Suprapubic skin (tissue), 4 donors: Measurements from ENCODE around the gene ALLC. TPM values are rescaled to one million over a fixed set of nuclear protein-coding genes. Genes with fewer than 3 reads are reported as not detected.

Source experiments
- DNase-seq, 2 donors: peaks; one replicate each; pipeline ENCODE4 v3.0.0-alpha.2; 2019; ENCODE audit warnings: low spot score in 2 of 2
- H3K27ac ChIP-seq: fragments of 200-600 bp; sonication (generic); one replicate; pipeline ENCODE4 v1.5.1; 2019
- H3K27me3 ChIP-seq: fragments of 200-600 bp; sonication (generic); one replicate; pipeline ENCODE4 v1.5.1; 2019
- H3K36me3 ChIP-seq: fragments of 200-600 bp; sonication (generic); one replicate; pipeline ENCODE4 v1.5.1; 2019
- H3K4me1 ChIP-seq: fragments of 200-600 bp; sonication (generic); one replicate; pipeline ENCODE4 v1.5.1; 2019
- H3K4me3 ChIP-seq: fragments of 200-600 bp; sonication (generic); one replicate; pipeline ENCODE4 v1.5.1; 2019; ENCODE audit warnings: mild to moderate bottlenecking
- H3K9me3 ChIP-seq: fragments of 200-600 bp; sonication (generic); one replicate; pipeline ENCODE4 v1.5.1; 2019
- CTCF ChIP-seq, 2 donors: fragments of 200-600 bp in 1 of 2; fragments of 450-650 bp in 1 of 2; sonication (generic) in 1 of 2; IDR thresholded peaks; one replicate each; pipeline ENCODE4 v1.5.1; 2016 to 2019; ENCODE audit warnings: antibody characterized with exemption in 2 of 2, mild to moderate bottlenecking in 1 of 2, moderate library complexity in 1 of 2
- EP300 ChIP-seq: sonication (generic); formaldehyde crosslinking; IDR thresholded peaks from one replicate; pipeline ENCODE4 v1.6.1; 2017; ENCODE audit warnings: antibody characterized with exemption
- POLR2A ChIP-seq, 2 donors: fragments of 450-650 bp; IDR thresholded peaks; one replicate each; pipeline ENCODE4 v1.6.1; 2017; ENCODE audit warnings: antibody characterized with exemption in 2 of 2, mild to moderate bottlenecking in 2 of 2, moderate library complexity in 2 of 2
- POLR2AphosphoS5 ChIP-seq, 3 donors: sonication (generic); formaldehyde crosslinking; IDR thresholded peaks; one replicate each; pipeline ENCODE4 v1.6.1; 2017; ENCODE audit warnings: antibody characterized with exemption in 3 of 3
- WGBS: methylation state at CpG from one replicate; pipeline ENCODE4 v1.1.5; 2018; 5-methylcytosine and 5-hydroxymethylcytosine counted together
- total RNA-seq, 4 donors: library from RNA; depleted of rRNA; stranded (reverse); fragments of >200 nt; gene quantifications; one replicate each; pipeline ENCODE4 v1.1.0, GENCODE V29; 2016

The ALLC gene
- total RNA-seq, 4 donors from 2014 or later: not detected

- H3K4me1 ChIP-seq: no peaks in the 10 kb centered on the region
- peaks cover 5% of the 10 kb centered on the region for H3K27me3 ChIP-seq
- no peak overlapping the region for H3K4me3 ChIP-seq
- no peak overlapping the region for H3K27ac ChIP-seq
- no peaks in the 10 kb centered on the region for H3K36me3 ChIP-seq
- peak in 1 of 2 donors; percentile 66 for DNase-seq
- no peaks in the 10 kb centered on the region for H3K9me3 ChIP-seq
- 82% methylated on average over 14 of the region's 23 CpGs for WGBS
- TF ChIP-seq EP300: no peak
- TF ChIP-seq CTCF (IDR thresholded peaks at IDR 0.05): no peak
- no peak for TF ChIP-seq POLR2AphosphoS5 (IDR thresholded peaks at IDR 0.05)
- no peak for TF ChIP-seq POLR2A (IDR thresholded peaks at IDR 0.05)
These were observed 9.2 kb downstream of the ALLC start for GRCh38 chr2:3667151-3667631.

DNA sequence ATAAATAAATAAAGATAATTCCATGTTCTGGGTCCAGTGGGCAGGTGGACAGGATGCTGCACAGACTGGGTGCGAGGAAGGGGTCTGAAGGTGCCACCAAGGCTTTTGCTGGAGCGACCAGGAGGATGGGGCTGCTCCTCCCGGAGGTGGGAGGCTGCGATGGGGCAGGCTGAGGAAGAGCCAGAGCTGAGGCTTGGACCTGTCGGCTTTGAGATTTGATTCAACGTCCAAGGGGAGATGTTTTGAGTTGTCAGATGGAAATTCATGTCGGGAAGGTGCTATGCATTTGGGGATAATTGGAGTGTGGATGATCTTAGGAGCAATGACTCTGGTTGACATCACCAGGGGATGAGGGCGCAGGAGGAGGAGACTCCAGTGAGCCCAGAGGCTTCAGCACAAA lies 11.7 kb downstream of the ALLC start:
- DNase-seq: peak in 1 of 2 donors; percentile 28
- 77% methylated on average over 8 of the region's 8 CpGs for WGBS
- Histone ChIP-seq H3K4me3 (no peak overlapping the region), H3K9me3 (no peaks in the 10 kb centered on the region), H3K27ac (no peak overlapping the region), H3K4me1 (peaks cover 5% of the 10 kb centered on the region), H3K27me3 (peaks cover 5% of the 10 kb centered on the region), H3K36me3 (no peaks in the 10 kb centered on the region)
- no peak for TF ChIP-seq EP300

DNA sequence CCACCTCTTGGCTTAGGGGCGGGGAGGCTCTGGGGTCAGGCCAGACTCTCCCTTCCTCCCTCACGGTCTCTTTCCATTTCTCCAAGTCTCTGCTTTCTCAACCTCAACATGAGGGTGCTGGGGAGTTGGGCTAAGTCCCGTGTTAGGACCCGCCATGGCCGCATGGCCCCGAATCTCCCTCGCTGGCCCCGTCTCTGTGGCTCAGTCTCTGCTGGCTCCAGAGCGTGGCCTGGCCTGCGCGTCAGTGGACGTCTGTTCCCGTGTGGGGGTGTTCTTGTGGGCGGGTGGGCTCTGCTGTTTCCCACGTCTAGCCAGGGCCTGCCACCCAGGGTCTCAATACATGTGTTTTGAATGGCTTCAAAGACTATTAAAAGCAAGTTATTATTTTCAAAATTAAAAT lies 12.4 kb downstream of the ALLC start:
- TF ChIP-seq POLR2A (IDR thresholded peaks at IDR 0.05): no peak
- TF ChIP-seq EP300: no peak
- no peak for TF ChIP-seq CTCF (IDR thresholded peaks at IDR 0.05)
- no peak for TF ChIP-seq POLR2AphosphoS5 (IDR thresholded peaks at IDR 0.05)
- 92% methylated on average over 15 of the region's 15 CpGs for WGBS
- no peak overlapping the region for H3K4me3 ChIP-seq
- peak in 1 of 2 donors; percentile 70 for DNase-seq
- peaks cover 5% of the 10 kb centered on the region for H3K27me3 ChIP-seq
- H3K4me1 ChIP-seq: peaks cover 5% of the 10 kb centered on the region
- no peaks in the 10 kb centered on the region for H3K36me3 ChIP-seq
- H3K9me3 ChIP-seq: no peaks in the 10 kb centered on the region
- no peak overlapping the region for H3K27ac ChIP-seq

- no peaks in the 10 kb centered on the region for H3K9me3 ChIP-seq
- 82% methylated on average over 11 of the region's 11 CpGs for WGBS
- H3K27ac ChIP-seq: no peak overlapping the region
- H3K4me1 ChIP-seq: peaks cover 5% of the 10 kb centered on the region
- no peak overlapping the region for H3K4me3 ChIP-seq
- H3K27me3 ChIP-seq: peaks cover 5% of the 10 kb centered on the region
- H3K36me3 ChIP-seq: no peaks in the 10 kb centered on the region
- no peak for TF ChIP-seq POLR2AphosphoS5 (IDR thresholded peaks at IDR 0.05)
- no peak for TF ChIP-seq CTCF (IDR thresholded peaks at IDR 0.05)
- no peak for TF ChIP-seq POLR2A (IDR thresholded peaks at IDR 0.05)
- TF ChIP-seq EP300: no peak
- peak in 1 of 2 donors; percentile 65 for DNase-seq
These were observed 12.9 kb downstream of the ALLC start for GRCh38 chr2:3670941-3671340.

GRCh38 chr2:3672861-3673678 lies 15.1 kb downstream of the ALLC start:
- Histone ChIP-seq H3K4me1 (peaks cover 5% of the 10 kb centered on the region), H3K9me3 (no peaks in the 10 kb centered on the region), H3K27ac (no peak overlapping the region), H3K4me3 (no peak overlapping the region), H3K27me3 (peaks cover 6% of the 10 kb centered on the region), H3K36me3 (no peaks in the 10 kb centered on the region)
- WGBS: 60% methylated on average over 8 of the region's 9 CpGs
- no peak for TF ChIP-seq POLR2AphosphoS5 (IDR thresholded peaks at IDR 0.05)
- no peak for TF ChIP-seq CTCF (IDR thresholded peaks at IDR 0.05)
- TF ChIP-seq POLR2A (IDR thresholded peaks at IDR 0.05): no peak
- no peak for TF ChIP-seq EP300
- DNase-seq: peak in 1 of 2 donors; percentile 70
